ENCODE results near the gene RFLNA.

DNA sequence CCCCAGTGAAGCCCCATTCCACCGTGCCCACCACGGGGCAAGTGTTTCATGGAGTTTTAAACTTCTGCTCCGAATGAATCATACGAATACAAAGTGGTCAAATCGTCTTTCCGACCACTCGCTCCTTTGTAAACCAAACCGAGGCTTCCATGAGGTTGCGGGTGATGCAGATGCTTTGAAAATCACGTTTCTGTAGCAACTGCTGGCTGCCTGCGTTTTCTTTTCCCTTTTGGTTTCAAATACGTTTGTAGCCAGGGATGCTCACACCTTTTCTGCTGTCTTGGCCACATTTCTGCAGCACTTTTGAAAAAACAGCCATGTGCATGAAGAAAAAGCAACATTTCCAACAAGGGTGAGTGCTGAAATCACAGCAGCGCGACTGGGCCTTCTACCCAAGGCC lies 33.7 kb downstream of the RFLNA start:
- TF ChIP-seq, protein P1, sequence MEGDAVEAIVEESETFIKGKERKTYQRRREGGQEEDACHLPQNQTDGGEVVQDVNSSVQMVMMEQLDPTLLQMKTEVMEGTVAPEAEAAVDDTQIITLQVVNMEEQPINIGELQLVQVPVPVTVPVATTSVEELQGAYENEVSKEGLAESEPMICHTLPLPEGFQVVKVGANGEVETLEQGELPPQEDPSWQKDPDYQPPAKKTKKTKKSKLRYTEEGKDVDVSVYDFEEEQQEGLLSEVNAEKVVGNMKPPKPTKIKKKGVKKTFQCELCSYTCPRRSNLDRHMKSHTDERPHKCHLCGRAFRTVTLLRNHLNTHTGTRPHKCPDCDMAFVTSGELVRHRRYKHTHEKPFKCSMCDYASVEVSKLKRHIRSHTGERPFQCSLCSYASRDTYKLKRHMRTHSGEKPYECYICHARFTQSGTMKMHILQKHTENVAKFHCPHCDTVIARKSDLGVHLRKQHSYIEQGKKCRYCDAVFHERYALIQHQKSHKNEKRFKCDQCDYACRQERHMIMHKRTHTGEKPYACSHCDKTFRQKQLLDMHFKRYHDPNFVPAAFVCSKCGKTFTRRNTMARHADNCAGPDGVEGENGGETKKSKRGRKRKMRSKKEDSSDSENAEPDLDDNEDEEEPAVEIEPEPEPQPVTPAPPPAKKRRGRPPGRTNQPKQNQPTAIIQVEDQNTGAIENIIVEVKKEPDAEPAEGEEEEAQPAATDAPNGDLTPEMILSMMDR (conservative IDR thresholded peaks at IDR 0.05; ENCODE audit: low read depth, low read length): no peak
- TF ChIP-seq EZH2 (IDR thresholded peaks at IDR 0.05; ENCODE audit: borderline replicate concordance, low read depth, low read length, poor library complexity, severe bottlenecking): no peak

Data from A673 (cell line).